ENCODE data around the gene ZNF492. TPM values are rescaled to one million over a fixed set of nuclear protein-coding genes. Genes with fewer than 3 reads are reported as not detected.
"Not testable (repeated sequence)": the region's sequence is repeated elsewhere in the genome, so short reads cannot be mapped to it uniquely, and the experiment has no call there.

Gene ZNF492
- polyA plus RNA-seq, 1 donor: 4.1 TPM

DNA sequence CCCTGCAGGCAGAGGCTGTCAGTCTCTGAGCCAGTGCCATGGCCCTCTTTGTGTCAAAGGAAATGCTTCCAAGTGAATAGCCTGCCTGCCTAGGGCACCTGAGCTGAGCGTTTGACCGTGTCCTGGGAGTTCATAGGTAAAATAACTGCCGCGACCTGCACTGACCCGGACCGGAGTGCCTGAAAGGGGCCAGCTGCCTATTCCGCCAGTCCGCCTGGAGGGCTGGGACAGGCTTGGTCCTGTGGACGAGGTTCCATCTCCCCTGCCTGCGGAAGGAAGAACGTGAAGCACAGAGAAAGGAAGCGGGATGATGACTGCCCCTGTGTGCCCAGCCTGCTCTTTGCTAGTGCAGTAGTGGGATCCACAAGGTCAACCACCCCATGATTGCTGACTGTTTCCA lies 17.5 kb upstream of the ZNF492 start:
- DNase-seq: no peak

- not testable (repeated sequence) for DNase-seq
Observed at GRCh38 chr19:22617181-22617580, 16.9 kb upstream of the ZNF492 start.

- peak; percentile 51 for DNase-seq
Observed at GRCh38 chr19:22617614-22618320, 16.4 kb upstream of the ZNF492 start.

GRCh38 chr19:22619371-22619770 lies 14.8 kb upstream of the ZNF492 start:
- no peak for DNase-seq

GRCh38 chr19:22619932-22620331 lies 14.2 kb upstream of the ZNF492 start:
- no peak for DNase-seq

- no peak for DNase-seq
Observed at GRCh38 chr19:22620401-22620800, 13.7 kb upstream of the ZNF492 start.

DNA sequence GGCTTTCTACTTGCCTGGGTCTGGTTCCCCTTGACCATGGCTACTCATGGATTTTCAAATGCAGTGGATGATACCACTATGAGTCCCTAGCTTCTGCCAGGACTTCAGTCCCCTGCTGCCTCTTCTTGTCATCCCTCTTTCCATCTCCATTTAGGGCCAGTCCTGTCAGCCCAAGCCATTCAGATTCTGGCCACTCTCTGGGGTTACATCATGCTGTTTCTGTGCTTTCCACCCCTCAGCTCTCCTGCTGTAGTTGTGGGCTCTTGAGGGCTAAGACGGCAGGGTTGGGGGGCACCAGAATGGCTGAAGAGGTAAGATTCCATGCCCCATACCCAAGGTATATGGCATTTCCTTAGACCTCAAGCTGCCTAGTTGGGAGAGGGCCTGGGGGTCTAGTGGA lies 13.2 kb upstream of the ZNF492 start:
- DNase-seq: no peak

DNA sequence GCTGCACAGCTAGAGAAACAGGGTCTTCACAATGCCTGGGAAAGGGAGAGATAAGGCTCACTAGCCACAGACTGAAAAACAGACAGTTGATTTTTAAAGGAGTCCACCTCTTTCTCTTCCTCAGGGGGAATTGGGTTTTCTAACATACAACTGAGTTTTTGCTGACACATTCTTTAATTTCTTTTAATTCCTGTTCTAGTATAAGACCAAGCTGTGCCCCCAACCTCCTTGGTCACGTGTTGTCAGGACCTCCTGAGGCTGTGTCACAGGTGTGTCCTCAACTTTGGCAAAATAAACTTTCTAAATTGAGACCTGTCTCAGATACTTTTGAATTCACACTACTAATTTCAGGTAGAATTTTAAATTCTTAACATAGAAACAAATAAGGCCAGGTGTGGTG lies 12.1 kb upstream of the ZNF492 start:
- DNase-seq: no peak

GRCh38 chr19:22622901-22623840 lies 11.0 kb upstream of the ZNF492 start:
- DNase-seq: peak; percentile 38

- DNase-seq: no peak
Observed at GRCh38 chr19:22623841-22624221, 10.3 kb upstream of the ZNF492 start.

DNA sequence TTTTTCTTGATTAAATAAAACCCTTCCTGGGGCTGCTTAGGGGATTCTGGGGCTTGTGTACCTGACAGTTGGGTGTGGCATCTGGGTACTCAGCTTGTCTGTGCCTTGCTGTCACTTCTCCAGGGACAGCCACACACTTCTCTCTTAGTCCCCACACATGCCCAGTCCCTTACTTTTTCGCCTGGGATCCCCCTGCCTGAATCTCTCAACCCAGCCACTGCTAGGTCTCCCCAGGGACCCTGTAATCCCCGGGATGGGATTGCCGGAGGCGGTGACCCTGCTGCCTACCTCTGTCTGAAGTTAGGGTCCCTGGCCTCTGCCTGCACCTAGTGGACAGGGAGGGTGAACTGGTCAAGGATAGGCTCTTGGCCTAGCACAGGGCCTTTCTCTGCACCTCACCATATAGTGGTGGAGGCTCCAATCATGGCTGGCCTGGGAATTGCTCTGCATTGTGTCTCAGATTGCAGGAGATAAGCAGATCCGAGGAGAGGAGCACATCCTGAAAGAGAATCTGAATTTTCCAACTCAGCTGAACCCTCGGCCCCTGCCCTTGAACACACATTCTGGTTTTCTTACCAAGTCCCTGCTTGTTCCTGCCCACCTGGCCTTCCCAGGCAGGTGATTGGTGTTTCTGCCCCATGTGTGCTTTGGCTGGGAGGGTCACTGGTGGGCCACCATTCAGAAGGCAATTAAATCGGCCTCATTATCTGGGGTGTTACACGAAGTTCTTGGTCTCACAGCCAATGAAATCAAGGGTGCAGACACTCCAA lies 8.7 kb upstream of the ZNF492 start:
- no peak for DNase-seq

- no peak for DNase-seq
Observed at GRCh38 chr19:22627526-22627925, 6.6 kb upstream of the ZNF492 start.

GRCh38 chr19:22628401-22628800 lies 5.7 kb upstream of the ZNF492 start:
- no peak for DNase-seq

DNA sequence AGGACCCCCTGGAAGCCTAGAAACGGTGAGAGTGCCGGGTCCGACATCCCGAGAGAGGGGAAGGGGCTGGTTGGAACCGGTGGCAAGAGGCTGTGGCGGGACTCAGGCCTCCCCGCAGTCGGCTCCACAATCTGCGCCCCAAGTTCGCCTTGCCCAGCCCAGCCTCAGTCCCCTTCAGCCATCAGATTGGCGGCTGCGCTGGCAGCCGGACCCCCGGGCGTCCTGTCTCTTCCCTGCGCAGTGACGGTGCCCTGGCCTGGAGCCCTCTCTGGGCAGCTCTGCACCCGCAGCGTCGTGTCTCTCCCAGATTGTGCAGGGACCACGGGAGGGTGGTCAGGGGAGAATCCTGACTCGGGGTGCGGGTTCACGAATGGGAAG lies 315 bp downstream of the ZNF492 start:
- DNase-seq: no peak

GRCh38 chr19:22685493-22685892 lies 51.4 kb downstream of the ZNF492 start:
- not testable (repeated sequence) for DNase-seq

DNA sequence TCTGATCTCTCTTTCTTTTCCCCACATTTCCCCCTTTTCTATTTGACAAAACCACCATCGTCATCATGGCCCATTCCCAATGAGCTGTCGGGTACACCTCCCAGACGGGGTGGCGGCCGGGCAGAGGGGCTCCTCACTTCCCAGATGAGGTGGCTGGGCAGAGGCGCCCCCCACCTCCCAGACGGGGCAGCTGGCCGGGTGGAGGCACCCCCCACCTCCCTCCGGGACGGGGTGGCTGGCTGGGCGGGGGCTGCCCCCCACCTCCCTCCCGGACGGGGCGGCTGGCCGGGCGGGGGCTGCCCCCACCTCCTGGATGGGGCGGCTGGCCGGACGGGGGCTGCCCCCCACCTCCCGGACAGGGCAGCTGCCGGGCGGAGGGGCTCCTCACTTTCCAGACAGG lies 68.5 kb downstream of the ZNF492 start:
- not testable (repeated sequence) for DNase-seq

GRCh38 chr19:22703096-22703495 lies 69.0 kb downstream of the ZNF492 start:
- DNase-seq: not testable (repeated sequence)

DNA sequence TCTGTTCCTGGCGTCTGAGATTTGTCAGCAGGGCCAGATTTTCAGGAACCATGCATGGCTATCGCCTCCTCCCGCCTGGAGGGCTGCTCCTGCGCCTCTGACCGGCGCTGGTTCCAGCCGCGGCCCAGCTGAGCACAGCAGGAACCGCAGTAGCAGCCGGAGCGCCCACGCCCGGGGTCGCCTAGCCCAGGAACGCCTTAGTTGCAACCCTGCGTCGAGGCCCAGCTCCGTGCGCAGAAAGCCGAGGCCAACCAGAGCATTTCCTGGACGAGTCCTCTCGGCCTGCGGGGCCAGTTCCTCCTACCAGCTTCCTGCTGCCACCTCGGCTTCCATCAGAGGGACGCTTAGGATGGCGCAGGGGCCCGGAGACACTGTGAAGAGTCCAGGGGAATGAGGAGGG lies 74.9 kb downstream of the ZNF492 start:
- no peak for DNase-seq
